Lower leg skin (tissue), 3 donors: ENCODE results near the gene MSMB.
"Not testable (repeated sequence)": the region's sequence is repeated elsewhere in the genome, so short reads cannot be mapped to it uniquely, and the experiment has no call there.

Experiments
- POLR2A ChIP-seq, 2 donors: fragments of 450-650 bp; IDR thresholded peaks; one replicate each; pipeline ENCODE4 v1.6.1; 2016 to 2017; ENCODE audit warnings: antibody characterized with exemption in 2 of 2, mild to moderate bottlenecking in 1 of 2, moderate library complexity in 1 of 2
- TF ChIP-seq, protein P1 (sequence below), 3 donors: fragments of 450-650 bp; IDR thresholded peaks; one replicate each; pipeline ENCODE4 v1.5.1; 2016; ENCODE audit warnings: antibody characterized with exemption in 3 of 3, mild to moderate bottlenecking in 3 of 3, moderate library complexity in 2 of 3

DNA sequence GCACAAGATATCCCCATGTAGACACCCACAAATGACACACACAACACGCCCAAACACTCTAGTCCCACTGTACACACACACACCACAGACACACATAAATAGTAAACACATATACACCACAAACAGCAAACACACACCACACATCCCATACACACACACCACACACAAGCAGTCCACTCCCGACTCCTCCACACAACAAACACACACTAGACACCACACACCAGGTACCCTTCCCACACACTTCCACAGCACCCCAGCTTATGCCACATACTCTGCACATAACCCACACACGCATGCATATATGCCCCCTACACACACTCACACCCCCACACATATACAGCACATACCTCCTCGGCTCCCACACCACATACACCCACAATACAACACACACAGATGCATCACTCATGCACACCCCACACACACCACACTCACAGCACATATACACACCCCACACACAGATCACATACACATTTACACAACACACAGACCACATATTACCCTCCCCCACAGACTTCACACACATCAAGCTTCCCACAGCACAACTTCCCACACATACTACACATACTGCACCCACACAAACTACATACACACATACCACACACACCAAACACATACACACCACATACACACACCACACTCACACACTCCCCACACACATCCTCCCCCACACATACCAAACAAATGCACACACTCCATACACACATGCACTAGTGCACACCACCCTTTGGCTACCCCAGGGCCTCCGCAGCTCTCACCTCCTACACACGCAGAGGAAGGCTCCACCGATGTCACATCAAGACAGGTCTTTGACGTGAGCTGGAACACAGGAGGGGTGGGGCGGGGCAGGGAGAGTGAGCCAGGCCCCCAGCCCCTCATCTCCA, 47.5 kb upstream of the MSMB start:
- TF ChIP-seq, protein P1, sequence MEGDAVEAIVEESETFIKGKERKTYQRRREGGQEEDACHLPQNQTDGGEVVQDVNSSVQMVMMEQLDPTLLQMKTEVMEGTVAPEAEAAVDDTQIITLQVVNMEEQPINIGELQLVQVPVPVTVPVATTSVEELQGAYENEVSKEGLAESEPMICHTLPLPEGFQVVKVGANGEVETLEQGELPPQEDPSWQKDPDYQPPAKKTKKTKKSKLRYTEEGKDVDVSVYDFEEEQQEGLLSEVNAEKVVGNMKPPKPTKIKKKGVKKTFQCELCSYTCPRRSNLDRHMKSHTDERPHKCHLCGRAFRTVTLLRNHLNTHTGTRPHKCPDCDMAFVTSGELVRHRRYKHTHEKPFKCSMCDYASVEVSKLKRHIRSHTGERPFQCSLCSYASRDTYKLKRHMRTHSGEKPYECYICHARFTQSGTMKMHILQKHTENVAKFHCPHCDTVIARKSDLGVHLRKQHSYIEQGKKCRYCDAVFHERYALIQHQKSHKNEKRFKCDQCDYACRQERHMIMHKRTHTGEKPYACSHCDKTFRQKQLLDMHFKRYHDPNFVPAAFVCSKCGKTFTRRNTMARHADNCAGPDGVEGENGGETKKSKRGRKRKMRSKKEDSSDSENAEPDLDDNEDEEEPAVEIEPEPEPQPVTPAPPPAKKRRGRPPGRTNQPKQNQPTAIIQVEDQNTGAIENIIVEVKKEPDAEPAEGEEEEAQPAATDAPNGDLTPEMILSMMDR (IDR thresholded peaks at IDR 0.05): not testable (repeated sequence)
- not testable (repeated sequence) for TF ChIP-seq POLR2A (IDR thresholded peaks at IDR 0.05)
